HG03575 (cell line): Measurements from ENCODE around the gene CPAMD8.
"Not testable (repeated sequence)": the region's sequence is repeated elsewhere in the genome, so short reads cannot be mapped to it uniquely, and the experiment has no call there.

ENCODE experiments used
- ATAC-seq: cut with Tn5 transposase; IDR thresholded peaks from one replicate; pipeline ENCODE4 v1.9.1; 2021; ENCODE audit not compliant: unreplicated experiment, insufficient number of reproducible peaks, low FRiP score; ENCODE audit errors: extremely low read depth

The CPAMD8 gene

GRCh38 chr19:17011485-17011884, 15.1 kb downstream of the CPAMD8 start:
- no peak for ATAC-seq

GRCh38 chr19:17006579-17006978, 20.0 kb downstream of the CPAMD8 start:
- ATAC-seq, result no peak

GRCh38 chr19:17005000-17005399, 21.6 kb downstream of the CPAMD8 start:
- ATAC-seq, result no peak

GRCh38 chr19:17004386-17004785, 22.2 kb downstream of the CPAMD8 start:
- ATAC-seq, result no peak

GRCh38 chr19:17002455-17002854, 24.2 kb downstream of the CPAMD8 start:
- no peak for ATAC-seq

- no peak for ATAC-seq
Measured at GRCh38 chr19:17001603-17002183, 24.9 kb downstream of the CPAMD8 start.

- ATAC-seq, result no peak
Measured at GRCh38 chr19:16998635-16999194, 27.9 kb downstream of the CPAMD8 start.

GRCh38 chr19:16996838-16997490, 29.6 kb downstream of the CPAMD8 start:
- ATAC-seq, result not testable (repeated sequence)

- no peak for ATAC-seq
Measured at GRCh38 chr19:16988661-16989060, 37.9 kb downstream of the CPAMD8 start.

GRCh38 chr19:16985403-16985802, 41.2 kb downstream of the CPAMD8 start:
- ATAC-seq, result no peak

- ATAC-seq, result not testable (repeated sequence)
Measured at GRCh38 chr19:16982586-16982985, 44.0 kb downstream of the CPAMD8 start.

- ATAC-seq, result no peak
Measured at GRCh38 chr19:16978839-16979802, 47.5 kb downstream of the CPAMD8 start.

GRCh38 chr19:16978156-16978555, 48.5 kb downstream of the CPAMD8 start:
- no peak for ATAC-seq

- ATAC-seq, result no peak
Measured at GRCh38 chr19:16977306-16977705, 49.3 kb downstream of the CPAMD8 start.

- ATAC-seq, result no peak
Measured at GRCh38 chr19:16976446-16976845, 50.2 kb downstream of the CPAMD8 start.

- no peak for ATAC-seq
Measured at GRCh38 chr19:16970821-16971220, 55.8 kb downstream of the CPAMD8 start.

- ATAC-seq, result no peak
Measured at GRCh38 chr19:16969135-16969534, 57.5 kb downstream of the CPAMD8 start.

- ATAC-seq, result not testable (repeated sequence)
Measured at GRCh38 chr19:16960996-16961822, 65.4 kb downstream of the CPAMD8 start.

- not testable (repeated sequence) for ATAC-seq
Measured at GRCh38 chr19:16958277-16958676, 68.3 kb downstream of the CPAMD8 start.
